ENCODE results near the gene STAC3.
A peak's percentile ranks its signal among the peaks of the same experiment; 100 is the strongest.

The STAC3 gene

GRCh38 chr12:57222286-57223190 lies 28.4 kb downstream of the STAC3 start:
- DNase-seq: no peak

- DNase-seq: no peak
These were observed 29.6 kb downstream of the STAC3 start for GRCh38 chr12:57221169-57221917.

GRCh38 chr12:57220770-57221168 lies 30.2 kb downstream of the STAC3 start:
- no peak for DNase-seq

DNA sequence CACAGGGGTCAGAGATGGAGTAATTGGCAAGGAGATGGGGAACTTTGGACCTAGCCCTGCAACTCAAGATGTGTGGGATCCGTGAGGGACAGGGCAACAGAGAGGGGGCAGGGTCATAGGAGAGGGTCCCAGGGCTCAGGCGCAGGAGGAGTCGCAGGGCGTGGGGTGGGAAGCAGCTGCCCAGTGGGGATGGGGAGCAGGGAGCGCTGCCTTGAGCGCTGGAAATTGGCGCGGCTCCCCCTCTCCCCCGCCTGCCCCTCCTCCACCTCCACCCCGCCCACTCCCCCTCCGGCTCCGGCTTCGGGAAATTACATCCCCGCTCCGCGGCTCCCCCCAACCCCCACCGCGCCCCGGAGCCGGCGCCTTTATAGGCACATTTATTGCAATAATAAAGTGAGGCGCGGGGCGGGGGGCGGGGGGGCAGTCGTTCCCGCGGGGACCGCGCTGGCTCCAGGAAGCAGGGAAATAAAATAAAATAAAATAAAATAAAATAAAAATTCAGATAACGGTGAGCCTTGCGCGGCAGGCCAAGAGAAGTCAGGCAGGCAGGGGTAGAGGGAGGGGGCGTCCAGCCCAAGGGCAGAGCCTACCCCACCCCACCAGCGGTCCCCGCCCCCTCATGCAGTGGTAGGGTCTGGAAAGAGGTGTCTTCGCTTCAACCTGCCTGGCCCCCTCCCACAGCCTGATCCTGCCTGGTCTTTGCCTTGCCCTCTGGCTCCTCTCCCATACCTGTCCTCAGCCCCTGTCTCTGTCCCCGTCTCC lies 30.8 kb downstream of the STAC3 start:
- no peak for DNase-seq

DNA sequence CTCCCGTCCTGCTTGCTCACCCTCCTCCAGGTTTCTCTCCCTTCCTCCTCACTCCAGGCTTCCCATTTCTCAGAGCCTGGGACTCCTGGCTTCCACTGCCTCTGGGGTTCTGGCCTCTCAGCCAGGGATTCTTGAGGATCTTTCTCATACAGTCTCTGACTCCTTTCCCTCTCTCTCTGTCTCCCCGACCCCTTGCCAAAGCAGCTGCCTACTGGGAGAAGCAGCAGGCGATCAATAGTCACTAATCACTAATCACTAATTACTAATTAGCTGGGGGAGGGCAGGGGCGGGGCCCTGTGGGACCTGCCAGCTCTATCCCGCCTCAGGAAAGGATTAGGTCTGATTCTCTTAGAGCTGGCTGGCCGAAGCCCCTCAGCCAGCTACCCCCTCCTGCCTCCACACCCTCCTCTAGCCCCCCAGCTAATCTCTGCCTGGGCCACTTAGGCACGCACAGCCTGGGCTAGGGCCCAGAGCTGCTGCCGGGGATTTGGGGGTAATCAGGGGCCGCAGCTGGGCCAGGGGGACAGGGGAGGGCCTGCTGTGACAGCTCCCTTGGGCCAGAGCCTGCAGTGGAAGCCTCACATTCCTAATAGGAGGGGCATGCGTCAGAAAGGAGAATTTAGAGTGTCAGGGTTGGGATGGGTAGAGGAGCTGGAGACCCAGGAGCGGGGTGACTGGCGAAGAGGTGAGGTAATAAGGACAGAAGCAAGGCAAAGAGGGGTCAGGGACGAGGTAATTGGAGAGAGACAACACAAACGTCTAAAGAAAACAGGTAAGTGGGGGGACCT lies 31.6 kb downstream of the STAC3 start:
- DNase-seq: no peak

GRCh38 chr12:57218030-57218853 lies 32.7 kb downstream of the STAC3 start:
- DNase-seq: no peak

- DNase-seq: peak; percentile 50
These were observed 33.8 kb downstream of the STAC3 start for GRCh38 chr12:57216921-57217879.

- DNase-seq: no peak
These were observed 34.7 kb downstream of the STAC3 start, which contains the start of gene NXPH4 for GRCh38 chr12:57216014-57216911. Gene NXPH4, plus strand, starts transcription at chr12:57216794. Its CDS starts 176 bp downstream, at chr12:57216970.

- DNase-seq: no peak
These were observed 35.3 kb downstream of the STAC3 start for GRCh38 chr12:57215668-57216013.

GRCh38 chr12:57215065-57215464 lies 35.9 kb downstream of the STAC3 start:
- DNase-seq: no peak

- peak; percentile 58 for DNase-seq
These were observed 36.6 kb downstream of the STAC3 start for GRCh38 chr12:57214398-57214781.

- DNase-seq: no peak
These were observed 37.1 kb downstream of the STAC3 start for GRCh38 chr12:57213763-57214397.

GRCh38 chr12:57213058-57213715 lies 37.8 kb downstream of the STAC3 start:
- DNase-seq: peak; percentile 88

- no peak for DNase-seq
These were observed 38.3 kb downstream of the STAC3 start for GRCh38 chr12:57212701-57213057.

DNA sequence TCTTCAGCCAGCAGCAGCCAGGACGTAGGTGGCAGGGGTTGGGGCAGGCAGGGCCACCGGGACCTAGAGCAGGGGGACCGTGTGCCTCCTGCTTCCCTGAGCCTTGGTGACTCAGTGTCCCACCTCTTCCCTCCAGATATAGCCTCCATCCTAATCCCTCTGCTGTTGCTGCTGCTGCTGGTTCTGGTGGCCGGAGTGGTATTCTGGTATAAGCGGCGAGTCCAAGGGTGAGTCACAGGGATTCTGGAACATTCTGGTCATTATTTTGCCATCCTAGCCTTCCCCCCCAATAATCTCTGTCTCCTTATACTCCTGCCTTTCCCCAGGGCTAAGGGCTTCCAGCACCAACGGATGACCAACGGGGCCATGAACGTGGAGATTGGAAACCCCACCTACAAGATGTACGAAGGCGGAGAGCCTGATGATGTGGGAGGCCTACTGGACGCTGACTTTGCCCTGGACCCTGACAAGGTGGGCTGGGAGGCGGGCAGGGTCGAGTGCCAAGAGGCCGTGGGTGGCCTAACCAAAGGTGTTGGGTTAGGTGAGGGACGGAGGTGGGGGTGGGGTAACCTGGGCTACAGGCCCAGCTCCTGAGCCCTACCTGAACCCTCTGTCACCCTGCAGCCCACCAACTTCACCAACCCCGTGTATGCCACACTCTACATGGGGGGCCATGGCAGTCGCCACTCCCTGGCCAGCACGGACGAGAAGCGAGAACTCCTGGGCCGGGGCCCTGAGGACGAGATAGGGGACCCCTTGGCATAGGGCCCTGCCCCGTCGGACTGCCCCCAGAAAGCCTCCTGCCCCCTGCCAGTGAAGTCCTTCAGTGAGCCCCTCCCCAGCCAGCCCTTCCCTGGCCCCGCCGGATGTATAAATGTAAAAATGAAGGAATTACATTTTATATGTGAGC lies 38.9 kb downstream of the STAC3 start:
- DNase-seq: no peak

GRCh38 chr12:57210926-57211692 lies 39.9 kb downstream of the STAC3 start:
- DNase-seq: no peak

Measured in fibroblast of skin of scalp (primary cell).